Suprapubic skin (tissue), 3 donors: ENCODE measurements around the gene PDE6A.

Source experiments
- POLR2AphosphoS5 ChIP-seq, 3 donors: sonication (generic); formaldehyde crosslinking; IDR thresholded peaks; one replicate each; pipeline ENCODE4 v1.6.1; 2017; ENCODE audit warnings: antibody characterized with exemption in 3 of 3
- TF ChIP-seq, protein P1 (sequence below), 2 donors: fragments of 200-600 bp in 1 of 2; fragments of 450-650 bp in 1 of 2; sonication (generic) in 1 of 2; IDR thresholded peaks; one replicate each; pipeline ENCODE4 v1.5.1; 2016 to 2019; ENCODE audit warnings: antibody characterized with exemption in 2 of 2, mild to moderate bottlenecking in 1 of 2, moderate library complexity in 1 of 2

GRCh38 chr5:149981206-149981605 lies 36.6 kb upstream of the PDE6A start:
- no peak for TF ChIP-seq POLR2AphosphoS5 (IDR thresholded peaks at IDR 0.05)
- TF ChIP-seq, protein P1, sequence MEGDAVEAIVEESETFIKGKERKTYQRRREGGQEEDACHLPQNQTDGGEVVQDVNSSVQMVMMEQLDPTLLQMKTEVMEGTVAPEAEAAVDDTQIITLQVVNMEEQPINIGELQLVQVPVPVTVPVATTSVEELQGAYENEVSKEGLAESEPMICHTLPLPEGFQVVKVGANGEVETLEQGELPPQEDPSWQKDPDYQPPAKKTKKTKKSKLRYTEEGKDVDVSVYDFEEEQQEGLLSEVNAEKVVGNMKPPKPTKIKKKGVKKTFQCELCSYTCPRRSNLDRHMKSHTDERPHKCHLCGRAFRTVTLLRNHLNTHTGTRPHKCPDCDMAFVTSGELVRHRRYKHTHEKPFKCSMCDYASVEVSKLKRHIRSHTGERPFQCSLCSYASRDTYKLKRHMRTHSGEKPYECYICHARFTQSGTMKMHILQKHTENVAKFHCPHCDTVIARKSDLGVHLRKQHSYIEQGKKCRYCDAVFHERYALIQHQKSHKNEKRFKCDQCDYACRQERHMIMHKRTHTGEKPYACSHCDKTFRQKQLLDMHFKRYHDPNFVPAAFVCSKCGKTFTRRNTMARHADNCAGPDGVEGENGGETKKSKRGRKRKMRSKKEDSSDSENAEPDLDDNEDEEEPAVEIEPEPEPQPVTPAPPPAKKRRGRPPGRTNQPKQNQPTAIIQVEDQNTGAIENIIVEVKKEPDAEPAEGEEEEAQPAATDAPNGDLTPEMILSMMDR (IDR thresholded peaks at IDR 0.05), result no peak
